Lung (tissue), 12 donors: ENCODE measurements around the gene BMP7. TPM values are rescaled to one million over a fixed set of nuclear protein-coding genes. Genes with fewer than 3 reads are reported as not detected.

ENCODE experiments used
- ATAC-seq: fragments of 200-7000 bp; cut with Tn5 transposase; one replicate; pipeline ENCODE4 v1.9.1; 2020; ENCODE audit warnings: moderate number of reproducible peaks; ENCODE audit not compliant: insufficient read depth, low FRiP score
- DNase-seq, 3 donors: peaks; one replicate each; pipeline ENCODE4 v3.0.0-alpha.2; 2013 to 2017
- H3K27ac ChIP-seq, 2 donors: one replicate each; pipeline ENCODE4 v1.5.1; 2013; ENCODE audit warnings: mild to moderate bottlenecking in 2 of 2, moderate library complexity in 2 of 2, control low read depth in 1 of 2, inconsistent platforms in 1 of 2, low read depth in 1 of 2, low read length in 1 of 2
- H3K27me3 ChIP-seq, 3 donors: one replicate each; pipeline ENCODE4 v1.5.1; 2013; ENCODE audit warnings: low read length in 2 of 3; ENCODE audit not compliant: control insufficient read depth in 3 of 3, insufficient read depth in 3 of 3
- H3K36me3 ChIP-seq, 4 donors: one replicate each; pipeline ENCODE4 v1.5.1; 2013; ENCODE audit warnings: low read length in 4 of 4, mild to moderate bottlenecking in 1 of 4, moderate library complexity in 1 of 4; ENCODE audit not compliant: control insufficient read depth in 4 of 4, insufficient read depth in 4 of 4
- H3K4me1 ChIP-seq, 5 donors: one replicate each; pipeline ENCODE4 v1.5.1; 2013; ENCODE audit warnings: low read length in 5 of 5, mild to moderate bottlenecking in 2 of 5, moderate library complexity in 1 of 5; ENCODE audit not compliant: control insufficient read depth in 5 of 5, insufficient read depth in 5 of 5
- H3K4me3 ChIP-seq: one replicate; pipeline ENCODE4 v1.5.1; 2013; ENCODE audit warnings: mild to moderate bottlenecking, control low read depth, moderate library complexity
- H3K9ac ChIP-seq, 2 donors: one replicate each; pipeline ENCODE4 v1.5.1; 2013; ENCODE audit warnings: low read length in 2 of 2, control low read depth in 1 of 2; ENCODE audit not compliant: insufficient read depth in 1 of 2
- H3K9me3 ChIP-seq, 4 donors: one replicate each; pipeline ENCODE4 v1.5.1; 2013; ENCODE audit warnings: low read length in 3 of 4, mild to moderate bottlenecking in 1 of 4, moderate library complexity in 1 of 4; ENCODE audit not compliant: control insufficient read depth in 4 of 4, insufficient read depth in 3 of 4
- WGBS, 2 donors: extraction: QIAGEN DNeasy Blood & Tissue Kit; methylation state at CpG; one replicate each; pipeline ENCODE4 v1.1.7; 2013; 5-methylcytosine and 5-hydroxymethylcytosine counted together
- polyA plus RNA-seq, 2 donors: library from polyadenylated mRNA; stranded (reverse); fragments of 200-250 nt; gene quantifications; one replicate each; pipeline ENCODE4 v1.2.1, GENCODE V29; 2013
- total RNA-seq, 2 donors: library from RNA; depleted of rRNA in 1 of 2; stranded (reverse); fragments of >200 nt in 1 of 2; gene quantifications; one replicate each; pipeline ENCODE4 v1.2.1, GENCODE V29; 2014 to 2021
- TF ChIP-seq, protein P1 (sequence below): IDR thresholded peaks from 2 replicates; pipeline ENCODE4 v1.5.1; 2012; ENCODE audit warnings: mild to moderate bottlenecking; ENCODE audit errors: control extremely low read depth, extremely low read depth
- donor health status: control.
- donor health status: control.
- donor health status: Bipolar disorder and iron deficiency.
- donor health status: healthy.
- donor health status: DM: yes; HTN: yes; CAD: no.

Gene BMP7
- total and polyA plus RNA-seq, 4 donors, result 0.67 to 10.3 (median 1.4) TPM

- Histone ChIP-seq H3K27me3 (no peaks in the 10 kb centered on the region), H3K4me3 (no peak overlapping the region), H3K4me1 (no peaks in the 10 kb centered on the region), H3K9me3 (no peaks in the 10 kb centered on the region), H3K36me3 (peaks cover 0 to 5% (median 0%) of the 10 kb centered on the region in 4 donors), H3K27ac (no peak overlapping the region), H3K9ac (no peak overlapping the region)
- TF ChIP-seq, protein P1, sequence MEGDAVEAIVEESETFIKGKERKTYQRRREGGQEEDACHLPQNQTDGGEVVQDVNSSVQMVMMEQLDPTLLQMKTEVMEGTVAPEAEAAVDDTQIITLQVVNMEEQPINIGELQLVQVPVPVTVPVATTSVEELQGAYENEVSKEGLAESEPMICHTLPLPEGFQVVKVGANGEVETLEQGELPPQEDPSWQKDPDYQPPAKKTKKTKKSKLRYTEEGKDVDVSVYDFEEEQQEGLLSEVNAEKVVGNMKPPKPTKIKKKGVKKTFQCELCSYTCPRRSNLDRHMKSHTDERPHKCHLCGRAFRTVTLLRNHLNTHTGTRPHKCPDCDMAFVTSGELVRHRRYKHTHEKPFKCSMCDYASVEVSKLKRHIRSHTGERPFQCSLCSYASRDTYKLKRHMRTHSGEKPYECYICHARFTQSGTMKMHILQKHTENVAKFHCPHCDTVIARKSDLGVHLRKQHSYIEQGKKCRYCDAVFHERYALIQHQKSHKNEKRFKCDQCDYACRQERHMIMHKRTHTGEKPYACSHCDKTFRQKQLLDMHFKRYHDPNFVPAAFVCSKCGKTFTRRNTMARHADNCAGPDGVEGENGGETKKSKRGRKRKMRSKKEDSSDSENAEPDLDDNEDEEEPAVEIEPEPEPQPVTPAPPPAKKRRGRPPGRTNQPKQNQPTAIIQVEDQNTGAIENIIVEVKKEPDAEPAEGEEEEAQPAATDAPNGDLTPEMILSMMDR, result no peak
- ATAC-seq (no peak), DNase-seq (no peak)
- WGBS, 2 donors, result 98 to 100% methylated on average over 2 of the region's 2 CpGs
These were observed 89.6 kb downstream of the BMP7 start for GRCh38 chr20:57176842-57177241.

DNA sequence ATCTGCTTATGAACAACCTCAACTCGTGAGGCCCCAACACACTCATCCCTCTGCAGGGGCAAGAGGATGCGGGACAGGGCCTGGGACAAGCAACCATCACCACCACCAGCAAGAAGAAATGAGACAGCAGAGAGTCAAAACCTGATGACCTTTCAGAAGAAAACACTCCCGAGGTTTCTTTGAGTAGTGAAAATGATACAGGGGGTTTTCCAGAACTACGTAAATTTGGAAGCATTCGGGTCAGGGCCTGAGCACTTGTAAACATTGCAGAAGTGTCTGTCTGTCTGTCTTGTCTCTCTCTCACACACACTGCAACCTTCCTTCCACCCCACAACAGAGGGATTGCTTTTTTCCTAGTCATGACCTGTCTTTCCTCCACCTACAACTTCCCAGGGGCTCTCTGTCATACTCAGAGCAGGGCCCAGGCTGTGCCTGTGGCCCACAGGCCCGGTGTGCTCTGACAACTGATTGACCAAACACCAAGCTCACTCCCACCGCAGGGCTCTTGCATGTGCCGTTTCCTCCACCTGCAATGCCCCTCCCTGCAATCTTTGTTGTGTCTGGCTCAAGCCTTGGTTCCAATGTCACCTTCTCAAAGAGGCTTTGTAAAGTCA lies 90.9 kb downstream of the BMP7 start:
- H3K9me3 ChIP-seq, result no peaks in the 10 kb centered on the region
- ATAC-seq, result no peak
- no peaks in the 10 kb centered on the region for H3K27me3 ChIP-seq
- WGBS, 2 donors, result 63 to 84% methylated on average over 8 of the region's 8 CpGs
- peaks cover 0 to 7% (median 0%) of the 10 kb centered on the region in 4 donors for H3K36me3 ChIP-seq
- H3K4me3 ChIP-seq, result no peak overlapping the region
- no peaks in the 10 kb centered on the region for H3K4me1 ChIP-seq
- no peak overlapping the region for H3K9ac ChIP-seq
- H3K27ac ChIP-seq, result no peak overlapping the region
- no peak for DNase-seq
- TF ChIP-seq, protein P1, result no peak

DNA sequence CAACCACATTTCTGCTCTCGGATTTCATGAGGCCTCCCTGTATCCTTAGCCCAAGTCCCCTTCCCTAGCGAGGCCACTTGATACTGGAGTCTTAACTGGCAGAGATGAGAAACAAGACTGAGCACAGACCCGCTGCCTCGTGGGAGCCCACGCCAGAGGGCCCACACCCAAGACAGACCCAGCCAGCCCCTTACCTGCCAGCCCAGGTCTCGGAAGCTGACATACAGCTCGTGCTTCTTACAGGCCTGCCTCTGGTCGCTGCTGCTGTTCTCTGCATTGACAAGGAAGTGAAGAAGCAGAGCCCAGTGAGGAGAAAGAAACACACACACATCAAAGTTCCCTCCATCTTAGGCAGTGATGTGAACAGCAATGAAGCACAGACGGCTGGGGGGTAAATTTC lies 91.7 kb downstream of the BMP7 start:
- H3K4me1 ChIP-seq, result no peaks in the 10 kb centered on the region
- H3K36me3 ChIP-seq, result peaks cover 0 to 13% (median 0%) of the 10 kb centered on the region in 4 donors
- H3K9me3 ChIP-seq, result no peaks in the 10 kb centered on the region
- no peak overlapping the region for H3K9ac ChIP-seq
- no peak for DNase-seq
- TF ChIP-seq, protein P1, result no peak
- H3K4me3 ChIP-seq, result no peak overlapping the region
- 86 to 90% methylated on average over 9 of the region's 9 CpGs for WGBS, 2 donors
- no peaks in the 10 kb centered on the region for H3K27me3 ChIP-seq
- H3K27ac ChIP-seq, result no peak overlapping the region
- no peak for ATAC-seq

GRCh38 chr20:57173986-57174385 lies 92.5 kb downstream of the BMP7 start:
- Histone ChIP-seq H3K4me3 (no peak overlapping the region), H3K36me3 (peaks cover 0 to 19% (median 3%) of the 10 kb centered on the region in 4 donors), H3K27me3 (no peaks in the 10 kb centered on the region), H3K27ac (no peak overlapping the region), H3K4me1 (peaks cover 0 to 4% (median 0%) of the 10 kb centered on the region in 5 donors), H3K9ac (no peak overlapping the region), H3K9me3 (no peaks in the 10 kb centered on the region)
- no peak for ATAC-seq
- DNase-seq, result no peak
- TF ChIP-seq, protein P1, result no peak
- 90 to 92% methylated on average over 5 of the region's 5 CpGs for WGBS, 2 donors
